ENCODE results near the gene CD55.

GRCh38 chr1:207355513-207356295 lies 34.2 kb downstream of the CD55 start:
- TF ChIP-seq CTCF (IDR thresholded peaks at IDR 0.05) (no peak), POLR2A (IDR thresholded peaks at IDR 0.05) (no peak)
